GM18520 (cell line): ENCODE results near the gene ADTRP.
A peak's percentile ranks its signal among the peaks of the same experiment; 100 is the strongest.

ENCODE experiments used
- ATAC-seq: cut with Tn5 transposase; IDR thresholded peaks from one replicate; pipeline ENCODE4 v1.9.1; 2021; ENCODE audit not compliant: unreplicated experiment

ADTRP gene

DNA sequence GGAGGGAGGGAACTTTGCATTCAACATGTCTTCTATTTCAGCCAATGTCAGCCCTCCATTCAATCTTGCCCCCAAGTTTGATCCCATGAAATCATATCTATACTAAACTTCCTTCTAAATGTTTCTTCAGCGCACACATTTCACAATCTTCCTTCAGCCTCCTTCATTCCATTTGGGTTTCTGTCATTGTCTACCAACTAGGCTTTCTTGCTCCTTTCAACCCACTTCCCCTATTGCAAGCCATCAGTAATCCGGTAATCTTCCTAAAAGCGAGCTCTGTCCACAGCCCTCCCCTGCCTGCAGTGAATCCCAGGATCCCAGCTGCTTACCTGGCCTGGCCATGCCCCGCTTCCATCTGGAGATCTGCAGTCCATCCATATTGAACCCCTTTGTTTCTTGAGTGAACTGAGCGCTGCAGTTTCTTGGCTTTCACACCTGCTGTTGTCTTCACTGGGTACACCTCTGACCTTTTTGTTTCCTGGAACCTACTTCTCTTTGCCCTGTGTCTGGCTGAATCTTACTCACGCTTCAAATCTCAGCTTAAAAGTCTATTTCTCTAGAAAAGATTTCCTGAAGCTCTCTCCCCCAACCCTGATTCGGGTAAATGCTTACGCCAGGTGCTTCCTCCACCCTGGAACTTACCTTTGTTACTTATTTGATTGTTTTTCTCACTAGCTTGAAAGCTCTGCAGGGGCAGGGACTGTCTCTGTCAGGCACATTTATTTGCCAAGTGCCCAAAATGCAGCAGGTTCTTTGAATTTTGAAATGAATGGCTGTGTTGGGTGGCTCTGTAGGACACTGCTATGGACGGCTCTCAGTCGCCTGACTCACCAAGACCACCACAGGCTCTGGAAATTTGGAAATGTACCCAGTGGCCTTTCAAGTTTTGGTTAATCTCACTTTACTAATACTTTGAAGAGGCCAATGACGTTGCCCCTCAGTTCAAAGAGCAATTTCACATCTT is 50.3 kb downstream of the ADTRP start:
- ATAC-seq = no peak

DNA sequence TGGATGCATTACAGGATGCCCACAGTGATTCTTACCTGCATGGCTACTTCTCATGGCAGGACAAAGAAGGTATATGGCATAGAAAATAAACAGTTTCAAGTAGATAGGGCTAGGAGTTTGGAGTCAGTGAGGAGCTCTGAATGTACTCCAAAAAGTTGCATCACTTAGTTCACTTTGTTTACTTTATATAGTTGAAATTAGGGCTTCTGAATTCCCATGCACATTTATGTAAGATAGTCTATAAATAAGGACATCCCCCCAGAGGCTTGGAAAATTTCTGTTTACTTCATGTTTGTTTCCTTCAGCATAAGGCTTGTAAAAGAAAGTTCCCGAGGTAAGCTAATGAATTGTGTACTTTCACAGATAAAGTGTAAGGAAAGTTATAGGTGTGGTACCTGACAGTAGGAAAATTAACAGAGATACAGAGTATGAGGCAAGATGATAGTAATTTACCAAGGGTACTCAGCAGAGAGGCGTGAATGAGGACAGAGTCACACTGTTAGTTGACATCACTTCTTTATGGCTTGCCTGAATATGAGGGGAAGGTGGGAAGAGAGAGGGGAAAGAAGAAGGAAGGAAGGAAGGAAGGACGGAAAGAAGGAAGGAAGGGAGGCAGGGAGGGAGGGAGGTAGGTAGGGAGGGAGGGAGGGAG is 51.1 kb downstream of the ADTRP start:
- no peak for ATAC-seq

- ATAC-seq = no peak
Measured at GRCh38 chr6:11724286-11724685, 54.3 kb downstream of the ADTRP start.

- no peak for ATAC-seq
Measured at GRCh38 chr6:11722805-11723631, 55.6 kb downstream of the ADTRP start.

- no peak for ATAC-seq
Measured at GRCh38 chr6:11722220-11722619, 56.4 kb downstream of the ADTRP start.

DNA sequence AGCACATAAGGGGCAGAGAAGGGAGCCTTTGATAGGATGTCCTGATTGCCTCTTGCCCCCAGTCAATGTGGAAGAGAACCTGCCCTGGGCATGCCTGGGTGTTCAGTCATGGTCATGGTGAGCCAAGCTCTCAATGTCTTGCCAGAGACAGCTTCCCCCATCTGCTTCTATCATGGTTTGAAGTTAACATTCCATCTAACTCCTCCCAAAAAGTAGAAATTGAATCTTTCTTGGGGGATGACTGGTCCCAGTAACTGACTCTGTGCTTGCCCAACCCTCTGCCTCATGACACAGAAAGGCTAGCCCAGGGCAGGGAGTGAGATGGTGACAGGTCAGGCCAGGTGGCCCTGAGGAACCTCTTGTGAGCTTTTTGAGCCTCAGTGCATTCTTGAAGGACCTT is 60.1 kb downstream of the ADTRP start:
- ATAC-seq = no peak

DNA sequence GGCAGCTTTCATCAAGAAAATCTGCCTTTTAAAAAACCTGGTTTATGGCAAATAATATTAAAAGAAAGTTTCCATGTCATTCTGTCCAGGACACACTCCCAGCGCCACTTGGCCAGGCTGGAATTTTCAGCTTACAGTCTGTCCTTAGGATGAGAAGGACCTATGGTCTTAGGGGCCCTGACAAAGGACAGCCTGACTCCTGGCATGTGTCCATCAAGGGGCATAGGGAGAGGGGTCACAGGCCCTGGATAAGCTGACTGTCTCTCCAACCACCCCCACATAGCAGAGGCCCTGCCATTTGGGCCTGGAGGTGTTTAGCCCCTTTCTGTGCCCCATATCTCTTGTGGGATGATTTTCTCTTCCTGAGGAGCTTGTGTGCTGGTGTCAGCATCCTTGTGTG is 60.6 kb downstream of the ADTRP start:
- ATAC-seq = no peak

DNA sequence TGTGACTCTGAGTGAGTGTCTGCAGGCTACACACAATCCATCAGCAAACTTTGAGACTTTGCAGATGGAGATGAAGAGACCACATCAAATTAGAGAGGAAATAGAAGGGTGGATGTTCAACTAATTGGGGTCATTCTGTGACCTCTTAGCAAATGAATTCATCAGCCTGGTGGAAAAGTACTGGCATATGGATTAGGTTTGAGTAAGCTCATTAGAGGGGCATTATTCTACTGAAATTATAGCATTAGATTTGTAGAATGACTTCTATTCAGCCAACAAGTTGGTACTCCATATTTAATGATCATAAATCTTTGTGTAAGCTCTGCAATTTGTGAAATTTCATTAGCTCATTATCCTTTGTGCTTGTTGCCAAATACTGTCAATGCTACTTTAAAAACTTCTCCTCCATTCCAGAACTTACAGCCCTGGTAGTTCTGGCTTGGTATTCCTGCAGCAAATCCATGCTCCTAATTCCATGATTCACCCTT is 63.8 kb downstream of the ADTRP start:
- ATAC-seq = no peak

DNA sequence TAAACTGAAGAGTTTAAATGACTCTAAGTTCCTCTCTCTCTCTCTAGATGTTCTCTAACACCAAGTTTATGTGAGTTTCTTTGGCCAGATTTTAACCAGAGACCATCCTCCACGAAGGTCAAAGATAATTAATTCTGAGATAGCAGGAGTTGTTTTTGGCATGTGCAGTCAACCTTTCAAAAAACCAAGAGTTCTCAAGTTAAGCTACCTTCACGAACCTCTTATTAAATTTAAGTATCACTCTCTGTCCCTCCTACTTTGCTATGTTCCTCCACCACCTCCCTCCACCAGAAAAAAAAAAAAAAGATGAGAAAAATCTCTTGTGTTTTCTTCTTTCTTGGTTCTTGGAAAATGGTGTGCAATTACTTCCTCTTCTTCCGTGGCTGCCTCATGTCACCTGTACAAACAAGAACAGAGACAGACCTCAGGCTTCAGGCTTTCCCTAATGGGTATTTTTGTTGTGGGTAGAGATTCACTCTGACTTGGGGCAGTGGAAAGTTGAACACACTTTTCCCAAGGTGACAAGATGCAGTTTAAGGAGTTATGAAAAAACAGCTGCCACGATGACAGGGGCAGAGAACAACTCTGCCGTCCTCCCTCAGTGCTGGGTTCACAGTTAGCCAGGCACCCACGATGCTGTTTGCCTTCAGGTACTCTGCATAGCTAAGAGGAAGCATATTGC is 64.3 kb downstream of the ADTRP start:
- peak; percentile 47 for ATAC-seq

DNA sequence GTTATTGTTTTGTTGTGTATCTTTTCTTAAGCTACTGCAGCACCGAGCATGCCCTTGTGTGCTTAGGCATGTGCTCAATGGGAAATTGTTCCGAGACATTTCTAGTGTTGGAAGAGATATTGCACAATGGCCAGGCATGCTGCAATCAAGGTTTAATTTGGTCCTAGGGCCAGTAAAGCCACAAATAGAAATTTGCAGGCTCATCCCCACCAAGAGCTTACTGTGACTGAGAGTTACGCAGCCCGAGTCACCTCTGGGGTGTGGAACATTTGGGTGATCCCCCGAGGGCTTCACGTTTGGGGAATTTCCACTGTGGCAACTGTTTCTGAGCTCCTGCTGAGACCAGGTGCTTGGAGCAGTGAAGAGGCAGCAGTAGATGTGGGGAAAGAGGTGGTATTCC is 65.8 kb downstream of the ADTRP start:
- no peak for ATAC-seq

DNA sequence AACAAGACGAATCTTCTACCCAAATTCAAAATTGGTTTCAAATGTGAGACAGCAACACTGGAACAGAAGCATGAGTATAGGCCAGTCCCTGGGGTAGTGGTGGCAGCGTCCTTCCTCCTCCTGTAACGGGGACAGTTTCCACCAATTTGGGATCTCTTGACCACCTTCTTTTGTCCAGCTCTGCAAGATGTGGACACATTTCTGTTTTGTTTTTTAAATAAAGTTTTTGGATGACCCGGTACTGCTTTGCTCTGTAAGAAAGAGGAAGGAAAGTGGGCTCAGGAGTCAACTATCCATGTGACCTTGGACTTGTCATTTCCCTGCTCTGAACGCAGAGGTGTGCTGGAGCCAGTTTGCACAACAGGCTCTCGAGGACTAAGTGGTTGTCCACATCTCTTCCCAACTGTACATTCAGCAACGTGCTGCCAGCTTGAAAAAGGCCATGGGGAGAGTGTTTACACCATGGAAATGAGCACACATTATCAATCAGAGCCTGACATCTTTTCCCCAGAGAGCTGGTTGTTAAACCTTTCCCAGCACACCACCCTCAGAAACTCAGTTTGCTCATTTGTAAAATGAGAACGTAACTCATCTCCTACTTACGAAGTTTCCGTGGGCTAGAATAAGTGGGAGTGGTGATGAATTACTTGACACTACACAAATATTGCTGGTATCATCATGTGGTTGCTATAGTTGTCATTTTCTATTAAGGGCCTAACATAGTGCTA is 66.5 kb downstream of the ADTRP start:
- no peak for ATAC-seq

GRCh38 chr6:11711003-11711983 is 67.3 kb downstream of the ADTRP start:
- no peak for ATAC-seq

DNA sequence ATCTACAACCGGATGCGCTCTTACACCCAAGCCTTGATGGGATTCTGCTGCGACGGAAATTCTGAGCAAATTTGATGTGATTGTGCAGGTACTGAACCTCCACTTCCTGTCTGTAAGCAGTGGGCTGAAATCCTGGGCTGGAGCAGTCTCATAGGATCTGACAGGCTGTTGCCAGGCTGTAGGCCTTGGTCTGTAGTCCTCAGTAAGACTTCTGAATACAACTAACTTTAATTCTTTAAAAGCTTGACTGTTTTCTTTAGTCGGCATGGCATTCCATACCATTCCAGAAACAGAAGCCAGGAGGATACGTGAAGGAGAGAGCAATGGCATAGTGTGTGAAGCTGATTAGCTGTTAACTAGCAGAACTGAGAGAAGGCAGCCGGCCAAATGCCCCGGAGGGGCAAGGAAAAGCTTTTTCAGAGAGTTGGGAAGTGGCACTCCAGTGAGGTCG is 68.3 kb downstream of the ADTRP start:
- ATAC-seq = no peak

- no peak for ATAC-seq
Measured at GRCh38 chr6:11706171-11706570, 72.4 kb downstream of the ADTRP start.

DNA sequence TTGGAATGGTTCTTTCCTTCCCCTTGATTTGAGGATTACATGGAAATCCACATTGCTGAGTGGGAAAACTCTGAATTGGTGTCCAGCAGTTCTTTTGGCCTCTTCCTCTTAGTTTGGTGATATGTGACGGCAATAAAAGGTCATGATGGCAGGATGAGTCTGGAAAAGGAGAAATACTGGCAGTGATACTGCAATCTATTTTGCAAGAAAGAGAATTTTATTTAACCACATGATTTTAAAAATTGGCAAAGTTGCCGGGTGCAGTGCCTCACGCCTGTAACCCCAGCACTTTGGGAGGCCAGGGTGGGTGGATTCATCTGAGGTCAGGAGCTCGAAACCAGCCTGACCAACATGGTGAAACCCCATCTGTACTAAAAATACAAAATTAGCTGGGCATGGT is 73.1 kb downstream of the ADTRP start:
- ATAC-seq = no peak

DNA sequence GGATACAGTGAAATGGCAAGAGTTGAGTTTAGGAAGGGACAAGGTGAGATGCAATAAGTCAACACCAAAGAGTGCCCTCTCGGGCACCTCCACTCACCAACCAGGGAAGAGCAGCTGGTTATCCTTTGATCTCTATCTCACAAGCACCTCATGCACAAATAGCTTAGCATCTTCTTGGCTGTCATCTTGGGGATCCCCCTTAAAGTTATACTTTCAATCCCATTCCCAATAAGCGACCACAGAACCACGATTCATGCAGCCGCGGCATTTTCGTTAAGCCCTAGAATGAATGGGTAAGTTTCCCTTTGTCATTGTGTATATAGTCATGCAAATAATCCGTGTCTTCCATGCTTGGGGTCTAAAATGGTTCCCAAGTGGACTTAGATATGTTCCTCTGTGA is 73.5 kb downstream of the ADTRP start:
- ATAC-seq = no peak

DNA sequence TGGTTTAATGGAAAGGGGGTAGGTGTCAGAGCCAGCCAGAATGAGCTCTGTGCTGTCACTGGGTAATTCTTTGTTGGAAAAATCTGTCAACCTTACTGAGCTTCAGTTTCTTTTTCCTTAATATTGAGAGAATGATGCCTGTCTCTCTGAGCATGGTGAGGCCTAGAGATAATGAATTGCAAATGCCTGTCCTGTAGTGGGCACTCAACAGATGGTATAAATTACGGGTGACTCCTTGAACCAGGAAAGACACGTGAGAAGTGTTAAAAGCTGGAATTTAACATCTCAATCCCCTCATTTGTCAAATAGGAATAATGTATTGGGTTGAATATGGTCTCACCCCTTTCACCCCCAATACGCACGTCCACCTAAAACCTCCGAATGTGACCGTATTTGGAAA is 74.9 kb downstream of the ADTRP start:
- ATAC-seq = no peak

DNA sequence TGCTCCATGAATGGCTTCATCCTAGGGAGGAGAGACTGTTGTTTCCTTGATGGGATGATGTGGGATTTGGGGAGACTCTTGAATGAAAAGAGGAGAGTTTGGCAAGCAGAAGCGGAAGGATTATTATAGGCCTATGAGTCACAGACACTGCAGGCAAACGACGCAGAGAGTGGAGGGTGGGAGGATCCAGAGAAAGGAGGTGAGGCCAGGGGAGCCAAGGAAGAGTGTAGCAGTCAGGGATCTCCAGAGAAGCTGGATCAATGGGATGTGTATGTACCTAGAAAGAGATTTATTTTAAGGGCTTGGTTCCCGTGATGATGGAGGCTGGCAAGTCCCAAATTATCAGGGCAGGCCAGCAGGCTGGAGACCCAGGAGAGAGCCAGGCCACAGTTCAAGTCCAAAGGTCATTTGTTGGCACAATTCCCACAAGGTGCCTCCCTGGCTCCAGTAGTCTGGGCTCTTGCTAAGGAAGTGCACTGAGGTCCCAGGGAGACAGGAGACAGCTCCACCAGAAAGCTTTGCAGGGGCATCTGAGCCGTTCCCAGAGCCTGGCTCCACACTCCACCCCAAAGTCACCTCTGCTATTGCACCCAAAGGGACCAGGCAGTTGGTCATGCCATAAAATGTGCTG is 76.0 kb downstream of the ADTRP start:
- ATAC-seq = no peak
